HG02759 (cell line): Measurements from ENCODE around the gene LRRC61.

Experiments used
- ATAC-seq: cut with Tn5 transposase; IDR thresholded peaks from one replicate; pipeline ENCODE4 v1.9.1; 2021; ENCODE audit warnings: mild to moderate bottlenecking, moderate library complexity; ENCODE audit not compliant: unreplicated experiment

Gene LRRC61

DNA sequence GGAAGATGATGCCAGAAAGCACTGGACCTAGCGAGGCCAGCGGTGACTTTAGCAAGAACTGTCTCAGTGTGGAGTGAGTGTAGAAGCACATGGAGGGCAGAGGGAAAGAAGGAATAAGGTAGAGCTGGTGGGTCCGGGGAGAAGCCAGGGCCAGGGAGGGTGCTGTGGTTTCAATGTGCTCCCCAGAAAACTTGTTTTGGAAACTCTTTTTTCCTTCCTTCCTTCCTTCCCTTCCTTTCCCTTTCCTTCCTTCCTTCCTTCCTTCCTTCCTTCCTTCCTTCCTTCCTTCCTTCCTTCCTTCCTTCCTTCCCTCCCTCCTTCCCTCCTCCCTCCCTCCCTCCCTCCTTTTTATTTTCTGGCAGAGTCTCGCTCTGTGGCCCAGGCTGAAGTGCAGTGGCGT lies 23.8 kb downstream of the LRRC61 start:
- no peak for ATAC-seq

DNA sequence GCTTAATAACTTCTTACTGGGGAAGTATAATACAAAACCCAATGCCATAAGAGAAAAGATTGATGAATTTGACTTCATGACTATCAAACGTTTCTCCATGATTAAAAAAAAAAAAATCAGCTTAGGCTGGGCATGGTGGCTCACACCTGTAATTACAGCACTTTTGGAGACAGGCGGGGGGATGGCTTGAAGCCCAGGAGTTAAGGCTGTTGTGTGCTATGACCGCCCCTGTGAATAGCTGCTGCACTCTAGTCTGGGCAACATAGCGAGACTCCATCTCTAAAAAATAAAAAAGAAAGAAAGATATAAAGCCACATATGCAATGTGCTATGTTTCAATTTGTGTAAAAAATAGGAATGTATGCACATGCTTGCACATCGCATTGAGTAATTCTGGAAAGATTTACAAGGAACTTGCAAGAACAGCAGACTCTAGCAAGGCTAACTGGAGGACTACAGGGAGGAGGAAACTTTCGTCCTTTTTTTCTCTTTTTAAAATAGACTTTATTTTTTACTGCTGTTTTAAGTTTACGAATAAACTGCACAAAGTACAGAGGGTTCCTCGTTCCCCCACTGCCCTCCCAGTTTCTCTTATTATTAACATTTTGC lies 28.5 kb downstream of the LRRC61 start:
- no peak for ATAC-seq

DNA sequence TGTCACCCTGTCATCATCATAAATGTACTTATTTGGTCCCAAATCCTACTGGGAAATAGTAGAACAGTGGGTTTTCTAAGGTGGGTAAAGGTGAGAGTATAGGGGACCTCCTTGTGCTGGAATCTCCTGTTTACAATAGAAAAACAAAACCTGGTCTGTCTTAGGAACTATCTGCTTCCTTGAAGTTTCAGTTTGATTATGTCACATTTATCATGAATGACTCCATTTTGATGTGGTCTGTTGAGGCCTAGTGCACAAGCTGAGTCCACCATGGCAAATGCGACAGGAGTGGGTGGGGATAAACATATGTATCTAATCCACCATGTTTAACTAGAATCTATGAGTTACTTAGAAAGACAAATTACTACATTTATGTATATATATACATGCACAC lies 32.5 kb downstream of the LRRC61 start:
- no peak for ATAC-seq

DNA sequence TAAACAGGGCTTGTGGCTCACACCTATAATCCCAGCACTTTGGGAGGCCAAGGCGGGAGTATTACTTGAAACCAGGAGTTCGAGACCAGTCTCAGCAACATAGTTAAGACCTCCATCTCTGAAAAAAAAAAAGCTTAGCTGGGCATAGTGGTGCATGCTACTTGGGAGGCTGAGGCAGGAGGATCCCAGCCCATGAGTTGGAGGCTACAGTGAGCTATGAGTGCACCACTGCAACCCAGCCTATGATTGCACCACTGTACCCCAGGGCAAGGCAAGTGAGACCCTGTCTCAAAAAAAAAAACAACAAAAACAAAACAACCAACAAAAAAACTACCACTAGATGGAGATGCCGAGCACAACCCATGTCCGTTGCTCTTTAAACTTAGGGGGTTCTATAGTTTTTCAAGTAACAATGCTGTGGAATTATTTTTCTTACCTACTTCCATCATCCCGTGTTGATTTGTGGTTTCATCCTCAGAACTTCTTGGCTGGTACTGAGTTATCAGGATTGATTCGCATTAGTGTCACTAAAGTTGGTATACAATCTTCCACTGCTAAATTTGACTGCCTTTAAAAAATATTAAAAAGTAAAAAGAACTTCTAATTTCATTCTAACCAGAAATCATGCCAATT lies 33.2 kb downstream of the LRRC61 start:
- ATAC-seq, result no peak

DNA sequence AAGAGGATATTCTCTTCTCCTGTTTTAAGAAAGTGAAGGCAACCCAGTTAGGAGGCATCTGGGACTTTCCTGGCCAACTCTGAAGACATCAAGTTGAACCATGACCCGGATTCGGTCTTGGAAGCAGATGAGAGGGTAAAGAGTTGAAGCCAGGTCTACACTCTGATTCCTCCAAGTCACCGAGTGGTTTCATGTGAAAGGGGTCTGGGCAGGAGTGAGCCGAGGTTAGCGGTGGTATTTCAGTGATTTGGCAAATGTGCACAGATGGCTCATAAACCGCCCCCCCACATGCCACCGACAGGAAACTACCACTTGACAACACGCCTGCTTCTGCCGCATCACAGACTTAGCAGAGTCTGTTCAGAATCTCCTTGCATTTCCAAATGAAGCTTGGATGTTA lies 34.1 kb downstream of the LRRC61 start:
- peak; percentile 63 for ATAC-seq

DNA sequence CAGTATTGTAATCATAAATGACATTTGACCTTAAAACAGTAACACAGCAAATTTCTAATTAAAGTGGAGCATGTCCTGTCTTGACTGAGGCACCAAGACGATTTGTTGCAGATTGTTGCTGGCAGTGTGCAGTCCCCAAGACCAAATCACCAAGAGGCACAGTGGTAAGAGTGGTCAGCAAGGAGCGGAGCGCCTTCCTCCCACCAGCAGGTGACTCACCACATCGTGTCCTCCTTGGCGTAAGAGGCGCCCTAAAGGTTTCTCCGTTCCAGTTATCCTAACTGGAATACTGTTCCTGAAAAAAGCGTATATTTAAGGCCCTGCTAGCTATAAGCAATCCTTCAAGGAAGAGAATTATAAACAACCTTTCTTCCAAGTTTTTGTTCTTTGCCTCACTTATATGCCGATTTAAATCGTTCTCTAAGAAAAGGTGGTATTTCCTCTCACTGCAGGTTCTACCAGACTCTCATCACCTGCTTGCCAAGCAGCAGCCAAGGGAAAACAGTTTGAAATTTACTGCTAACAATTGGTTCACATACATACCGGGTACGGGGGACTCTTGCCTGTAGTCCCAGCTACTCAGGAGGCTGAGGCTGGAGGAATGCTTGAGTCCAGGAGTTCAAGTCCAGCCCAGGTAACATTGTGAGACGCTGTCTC lies 34.7 kb downstream of the LRRC61 start:
- ATAC-seq, result peak; percentile 22

DNA sequence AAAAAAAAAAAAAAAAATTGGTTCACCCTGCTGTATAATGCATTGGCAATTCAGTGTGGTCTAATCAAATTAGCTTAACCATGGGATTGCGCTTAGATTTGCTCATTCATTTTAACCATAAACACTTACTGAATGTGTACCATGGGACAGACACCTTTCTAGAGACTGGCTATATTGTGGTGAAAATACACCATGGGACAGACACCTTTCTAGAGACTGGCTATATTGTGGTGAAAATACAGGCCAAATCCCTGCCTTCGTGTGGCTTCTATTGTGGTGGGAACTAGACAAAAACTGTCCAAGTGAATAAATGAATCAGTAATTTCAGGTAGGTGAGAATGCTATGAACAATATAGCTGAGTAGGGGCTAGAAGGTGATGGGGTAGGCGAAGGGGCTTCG lies 35.3 kb downstream of the LRRC61 start:
- no peak for ATAC-seq

DNA sequence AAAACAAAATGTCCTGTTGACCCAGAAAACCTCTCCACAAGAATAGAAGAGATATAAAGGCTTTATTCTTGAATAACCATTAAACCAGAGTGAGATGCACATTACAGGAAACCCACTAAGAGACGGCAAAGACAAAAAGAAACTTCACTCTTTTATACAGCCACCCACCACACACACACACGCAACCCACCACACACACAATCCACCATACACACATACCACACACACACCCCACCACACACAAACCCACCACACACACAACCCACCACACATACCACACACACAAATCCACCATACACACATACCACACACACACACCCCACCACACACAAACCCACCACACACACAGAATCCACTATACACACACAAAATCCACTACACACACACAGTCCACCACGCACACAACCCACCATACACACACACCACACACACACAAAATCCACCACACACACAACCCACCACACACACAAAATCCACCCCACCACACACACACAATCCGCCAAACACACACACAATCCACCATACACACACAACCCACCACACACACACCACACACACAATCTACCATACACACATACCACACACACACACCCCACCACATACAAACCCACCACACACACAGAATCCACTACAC lies 36.0 kb downstream of the LRRC61 start:
- ATAC-seq, result no peak

DNA sequence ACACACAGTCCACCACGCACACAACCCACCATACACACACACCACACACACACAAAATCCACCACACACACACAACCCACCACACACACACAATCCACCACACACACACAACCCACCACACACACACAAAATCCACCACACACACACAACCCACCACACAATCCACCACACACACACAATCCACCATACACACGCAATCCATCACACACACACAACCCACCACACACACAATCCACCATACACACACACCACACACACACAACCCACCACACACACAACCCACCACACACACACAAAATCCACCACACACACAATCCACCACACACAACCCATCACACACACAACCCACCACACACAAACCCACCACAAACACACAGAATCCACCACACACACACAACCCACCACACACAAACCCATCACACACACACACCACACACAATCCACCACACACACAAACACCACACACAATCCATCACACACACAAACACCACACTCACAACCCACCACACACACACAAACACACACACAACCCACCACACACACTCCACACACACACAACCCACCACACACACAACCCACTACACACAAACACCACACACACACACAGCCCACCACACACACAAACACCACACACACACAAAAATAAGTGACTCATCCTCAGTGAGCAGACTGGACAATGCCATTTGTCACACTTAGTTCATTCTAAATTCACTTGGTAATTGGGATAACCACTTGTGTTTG lies 36.6 kb downstream of the LRRC61 start:
- no peak for ATAC-seq

DNA sequence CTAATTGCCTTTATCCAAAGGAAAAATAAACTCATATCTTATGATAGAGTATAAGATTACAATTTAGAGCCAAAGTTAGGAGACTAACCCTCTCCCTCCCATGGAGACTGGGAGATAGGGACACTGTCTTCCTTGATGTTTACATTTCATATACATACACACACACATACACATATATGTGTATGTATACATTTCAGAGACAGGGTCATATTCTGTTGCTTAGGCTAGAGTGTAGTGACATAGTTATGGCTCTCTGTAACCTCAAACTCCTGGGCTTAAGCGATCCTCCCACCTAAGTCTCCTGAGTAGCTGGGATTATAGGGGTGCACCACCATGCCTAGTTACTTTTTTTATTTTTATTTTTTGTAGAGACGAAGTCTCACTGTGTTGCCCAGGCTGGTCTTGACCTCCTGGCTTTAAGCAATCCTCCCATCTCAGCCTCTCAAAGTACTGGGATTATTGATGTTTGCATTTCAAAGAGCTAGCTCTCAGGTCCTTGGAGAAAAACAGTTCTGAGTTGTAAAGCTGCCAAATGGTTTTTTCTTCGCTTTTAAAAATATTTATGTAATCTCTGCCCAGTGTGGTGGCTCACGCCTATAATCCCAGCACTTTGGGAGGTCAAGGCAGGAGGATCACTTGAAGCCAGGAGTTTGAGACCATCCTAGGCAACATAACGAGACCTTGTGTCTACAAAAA lies 37.4 kb downstream of the LRRC61 start:
- ATAC-seq, result no peak

DNA sequence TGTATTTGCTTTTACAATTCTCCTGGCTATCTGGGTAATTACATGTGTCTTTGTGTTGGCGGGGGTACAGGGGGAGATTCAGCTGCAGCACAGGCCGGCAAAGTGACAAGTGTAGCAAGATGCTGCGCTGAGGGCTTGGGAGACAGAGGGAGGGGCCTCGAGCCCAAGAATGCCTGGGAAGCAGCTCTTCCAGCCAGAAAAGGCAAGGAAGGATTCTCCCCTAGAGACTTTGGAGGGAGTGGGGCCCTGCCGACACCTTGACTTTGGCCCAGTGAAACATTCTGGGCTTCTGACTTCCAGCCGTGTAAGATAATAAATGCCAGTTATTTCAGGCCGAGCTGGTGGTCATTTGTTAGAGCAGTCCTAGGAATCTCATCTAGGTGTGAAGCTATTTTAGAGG lies 38.2 kb downstream of the LRRC61 start:
- ATAC-seq, result no peak

DNA sequence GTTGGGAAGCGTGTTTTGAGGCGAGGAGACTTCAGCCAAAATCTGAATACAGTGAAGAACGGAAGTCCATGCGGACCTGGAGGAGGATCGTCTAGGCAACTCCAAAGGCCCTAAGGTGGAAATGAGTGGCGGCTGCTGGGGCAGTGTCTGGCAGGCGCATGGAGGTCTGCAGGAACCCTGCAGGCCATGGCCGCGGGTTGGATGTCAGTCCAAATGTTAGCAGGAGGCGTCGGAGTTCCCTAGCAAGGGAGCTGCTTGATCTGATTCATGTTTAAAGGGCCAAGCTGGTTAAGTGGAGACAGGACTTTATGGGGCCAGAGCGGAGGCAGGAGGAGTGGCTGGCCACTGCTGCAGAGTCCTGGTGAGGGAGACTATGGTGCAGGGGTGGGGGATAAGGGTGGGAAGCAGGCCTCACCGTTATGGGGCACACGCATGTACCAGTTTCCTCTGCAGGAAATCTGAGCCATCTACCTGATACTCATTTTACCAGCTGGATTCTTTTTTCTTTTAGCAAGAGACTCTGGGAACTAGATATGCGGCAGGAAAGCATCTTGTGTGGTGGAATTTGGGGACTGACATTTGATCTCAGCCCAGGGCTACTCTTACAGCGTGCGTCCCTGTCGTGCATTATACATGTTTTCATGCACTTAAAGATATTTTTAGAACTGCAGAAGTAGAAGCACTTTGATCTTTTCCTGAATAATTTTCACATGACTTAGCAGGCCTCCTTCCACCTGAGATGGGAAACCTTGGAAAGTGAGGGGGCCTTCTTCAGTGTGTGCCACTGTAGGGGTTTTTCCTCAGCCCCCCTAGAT lies 38.9 kb downstream of the LRRC61 start:
- no peak for ATAC-seq

DNA sequence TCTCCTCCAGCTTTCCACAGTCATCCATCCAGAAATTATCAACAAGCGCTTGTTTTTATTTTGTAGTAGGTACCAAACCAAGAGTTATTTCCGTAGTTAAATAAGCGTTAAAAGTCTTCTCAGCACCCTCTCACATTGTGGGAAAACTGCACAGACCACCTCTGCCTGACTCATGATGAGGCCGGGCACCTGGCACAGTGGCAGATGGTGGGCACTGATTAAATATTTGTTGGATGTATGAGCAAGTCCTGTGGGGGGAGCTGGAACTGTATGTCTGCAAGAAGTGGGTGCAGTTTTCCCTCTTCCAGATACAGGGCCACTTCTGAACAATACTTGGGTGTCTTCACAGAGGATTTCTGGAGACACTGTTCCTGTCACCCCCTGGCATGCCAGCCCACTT lies 40.2 kb downstream of the LRRC61 start:
- no peak for ATAC-seq

DNA sequence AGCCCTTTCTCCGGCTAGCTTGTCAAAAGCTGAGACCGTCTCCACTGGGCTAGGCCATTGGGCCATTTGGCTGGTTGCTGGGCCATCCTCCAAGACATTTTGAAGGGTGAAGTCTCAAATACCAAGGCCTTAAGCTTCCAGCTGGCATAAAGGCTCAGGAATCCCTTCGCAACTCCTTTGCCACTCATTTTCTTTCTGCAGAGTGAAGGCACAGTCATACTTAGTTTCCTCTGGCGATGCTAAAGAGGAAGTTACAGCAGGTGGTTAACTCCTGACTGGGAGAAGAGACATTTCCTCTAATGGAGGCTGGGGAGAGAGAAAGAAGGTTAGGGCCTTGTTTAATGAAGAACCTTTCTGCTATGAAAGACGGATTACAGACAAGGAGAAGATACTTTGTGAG lies 40.7 kb downstream of the LRRC61 start:
- peak; percentile 22 for ATAC-seq

DNA sequence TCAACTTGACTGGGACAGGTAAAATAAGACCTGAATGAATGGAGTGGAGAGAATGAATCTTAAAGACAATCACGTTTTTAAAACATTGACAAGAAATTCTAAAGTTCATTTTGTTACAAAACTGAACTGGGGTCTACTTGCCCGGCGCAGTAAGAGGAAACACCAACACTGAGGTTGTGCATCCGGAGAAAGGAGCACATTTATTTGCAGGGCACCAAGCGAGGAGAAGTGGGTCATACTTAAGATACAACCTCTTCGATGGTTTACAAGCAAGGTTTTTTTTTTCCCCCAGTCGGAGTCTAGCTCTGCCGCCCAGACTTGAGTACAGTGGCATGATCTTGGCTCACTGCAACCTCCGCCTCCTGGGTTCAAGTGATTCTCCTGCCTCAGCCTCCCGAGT lies 42.0 kb downstream of the LRRC61 start:
- no peak for ATAC-seq

DNA sequence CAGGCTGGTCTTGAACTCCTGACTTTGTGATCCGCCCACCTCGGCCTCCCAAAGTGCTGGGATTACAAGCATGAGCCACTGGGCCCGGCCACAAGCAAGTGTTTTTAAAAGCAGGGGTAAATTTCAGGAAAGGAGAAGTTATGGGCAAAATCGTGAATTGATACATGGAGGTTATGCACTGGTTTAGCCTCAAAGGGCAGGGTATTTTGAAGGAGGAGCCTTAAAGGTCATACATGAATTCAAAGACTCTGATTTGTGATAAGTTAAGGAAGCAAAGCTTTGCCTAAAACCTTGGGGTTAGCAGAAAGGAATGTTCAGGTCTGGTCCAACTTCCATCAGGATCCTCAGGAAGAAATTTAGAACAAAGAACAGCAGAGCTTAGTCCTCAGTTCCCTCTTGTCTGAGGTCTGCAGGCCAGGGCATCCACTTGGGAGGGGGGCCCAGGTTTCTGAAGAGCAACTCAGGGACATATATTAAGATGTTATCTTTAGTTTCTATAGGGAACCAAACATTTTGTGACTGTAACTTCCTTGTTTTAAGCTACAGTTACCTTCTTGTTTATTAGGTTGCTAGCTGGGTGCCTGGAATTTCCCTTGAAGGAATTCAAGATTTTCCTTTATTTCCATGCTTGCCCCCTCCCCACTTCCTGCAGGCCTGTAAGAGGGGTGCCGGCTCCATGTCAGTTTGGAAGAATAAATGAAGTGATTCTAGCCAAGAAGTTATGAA lies 42.7 kb downstream of the LRRC61 start:
- no peak for ATAC-seq

DNA sequence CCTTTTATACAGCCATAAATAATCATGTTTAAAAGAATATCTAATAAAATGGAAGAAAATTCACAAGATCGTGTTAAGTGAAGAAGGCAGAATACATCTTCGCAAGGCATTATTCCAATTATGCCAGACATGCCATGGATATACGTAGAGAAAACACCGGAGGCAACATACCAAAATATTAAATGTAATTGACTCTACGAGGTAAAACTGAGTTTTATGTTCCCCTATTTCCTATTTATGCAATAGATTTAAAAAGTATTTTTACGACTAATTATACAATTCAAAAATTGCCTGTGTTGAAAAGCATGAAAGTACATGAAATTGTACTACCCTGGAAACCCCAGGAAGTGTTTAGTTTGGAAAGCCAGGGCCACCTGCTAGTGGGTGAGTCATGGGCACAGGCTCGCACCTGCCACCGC lies 44.5 kb downstream of the LRRC61 start:
- no peak for ATAC-seq

DNA sequence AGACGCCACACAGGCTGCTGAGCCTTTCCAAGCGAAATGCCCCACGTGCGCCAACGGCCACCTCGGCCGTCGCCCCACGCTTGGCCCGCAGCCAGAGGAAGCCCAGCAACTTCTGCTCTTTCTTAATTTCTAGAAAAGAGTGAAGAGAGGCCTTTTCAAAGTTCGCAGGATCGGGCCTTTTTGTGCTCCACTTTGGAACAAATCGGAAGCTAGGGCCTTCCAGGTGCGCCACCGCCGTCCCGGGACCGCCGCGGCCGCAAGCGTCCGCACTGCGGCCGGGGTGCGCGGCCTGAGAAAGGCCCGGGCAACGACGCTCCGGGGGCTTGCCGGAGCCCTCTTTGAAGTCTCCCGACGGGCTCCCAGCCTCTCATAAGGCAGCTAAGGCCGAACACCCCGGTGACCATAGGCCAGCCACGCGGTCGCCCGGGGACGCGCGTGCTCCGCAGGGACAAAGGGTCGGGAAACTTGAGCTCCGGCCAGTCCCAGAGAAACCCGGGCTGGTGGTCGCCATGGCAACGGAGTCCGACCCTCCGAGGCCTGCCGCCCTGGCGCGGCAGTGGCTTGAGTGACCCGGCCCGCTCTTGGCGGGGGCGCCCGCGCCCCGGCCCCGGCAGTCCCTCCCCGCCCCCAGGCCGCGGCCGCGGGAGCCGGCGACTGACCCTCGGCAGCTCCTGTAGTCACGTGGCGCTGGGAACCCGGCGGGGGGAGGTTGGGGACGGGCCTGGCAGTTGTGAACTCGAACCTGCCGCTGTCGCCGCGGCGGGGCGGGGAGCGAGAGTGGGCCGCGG lies 45.1 kb downstream of the LRRC61 start, which contains the start of gene REPIN1:
TSS of gene REPIN1 (plus strand) at position 727 of the 788 bp plus-strand sequence. CDS start 890 bp downstream, outside the sequence.
- peak; percentile 67 for ATAC-seq
